Measurements from ENCODE around the gene GAREM2.

The GAREM2 gene

GRCh38 chr2:26187537-26188104 is 14.7 kb downstream of the GAREM2 start:
- DNase-seq (ENCODE audit: low spot score): no peak

GRCh38 chr2:26189123-26189522 is 16.2 kb downstream of the GAREM2 start:
- DNase-seq (ENCODE audit: low spot score): no peak

GRCh38 chr2:26189751-26190150 is 16.9 kb downstream of the GAREM2 start:
- no peak for DNase-seq (ENCODE audit: low spot score)

GRCh38 chr2:26190369-26190768 is 17.5 kb downstream of the GAREM2 start:
- no peak for DNase-seq (ENCODE audit: low spot score)

GRCh38 chr2:26191316-26192159 is 18.6 kb downstream of the GAREM2 start:
- no peak for DNase-seq (ENCODE audit: low spot score)

- no peak for DNase-seq (ENCODE audit: low spot score)
Measured at GRCh38 chr2:26193578-26194231, 20.8 kb downstream of the GAREM2 start.

GRCh38 chr2:26195040-26195984 is 22.4 kb downstream of the GAREM2 start:
- no peak for DNase-seq (ENCODE audit: low spot score)

- no peak for DNase-seq (ENCODE audit: low spot score)
Measured at GRCh38 chr2:26196683-26197418, 24.0 kb downstream of the GAREM2 start.

- DNase-seq (ENCODE audit: low spot score): no peak
Measured at GRCh38 chr2:26197516-26197915, 24.6 kb downstream of the GAREM2 start.

GRCh38 chr2:26202981-26203490 is 30.1 kb downstream of the GAREM2 start:
- DNase-seq (ENCODE audit: low spot score): no peak

- DNase-seq (ENCODE audit: low spot score): no peak
Measured at GRCh38 chr2:26203906-26204305, 31.0 kb downstream of the GAREM2 start.

- no peak for DNase-seq (ENCODE audit: low spot score)
Measured at GRCh38 chr2:26212011-26212410, 39.1 kb downstream of the GAREM2 start.

GRCh38 chr2:26214759-26215158 is 41.9 kb downstream of the GAREM2 start:
- DNase-seq (ENCODE audit: low spot score): no peak

- no peak for DNase-seq (ENCODE audit: low spot score)
Measured at GRCh38 chr2:26215833-26216232, 42.9 kb downstream of the GAREM2 start.

- no peak for DNase-seq (ENCODE audit: low spot score)
Measured at GRCh38 chr2:26216587-26216986, 43.7 kb downstream of the GAREM2 start.

- DNase-seq (ENCODE audit: low spot score): no peak
Measured at GRCh38 chr2:26217720-26218119, 44.8 kb downstream of the GAREM2 start.

- DNase-seq (ENCODE audit: low spot score): no peak
Measured at GRCh38 chr2:26223018-26223417, 50.1 kb downstream of the GAREM2 start.

GRCh38 chr2:26224095-26224494 is 51.2 kb downstream of the GAREM2 start:
- no peak for DNase-seq (ENCODE audit: low spot score)

GRCh38 chr2:26229595-26229994 is 56.7 kb downstream of the GAREM2 start:
- DNase-seq (ENCODE audit: low spot score): no peak

- no peak for DNase-seq (ENCODE audit: low spot score)
Measured at GRCh38 chr2:26230806-26231205, 57.9 kb downstream of the GAREM2 start.

- no peak for DNase-seq (ENCODE audit: low spot score)
Measured at GRCh38 chr2:26235089-26235488, 62.2 kb downstream of the GAREM2 start.

Data from COLO829 (cell line).